ENCODE measurements around the gene RIPK3.
"Not testable (repeated sequence)": the region's sequence is repeated elsewhere in the genome, so short reads cannot be mapped to it uniquely, and the experiment has no call there.

RIPK3 gene

DNA sequence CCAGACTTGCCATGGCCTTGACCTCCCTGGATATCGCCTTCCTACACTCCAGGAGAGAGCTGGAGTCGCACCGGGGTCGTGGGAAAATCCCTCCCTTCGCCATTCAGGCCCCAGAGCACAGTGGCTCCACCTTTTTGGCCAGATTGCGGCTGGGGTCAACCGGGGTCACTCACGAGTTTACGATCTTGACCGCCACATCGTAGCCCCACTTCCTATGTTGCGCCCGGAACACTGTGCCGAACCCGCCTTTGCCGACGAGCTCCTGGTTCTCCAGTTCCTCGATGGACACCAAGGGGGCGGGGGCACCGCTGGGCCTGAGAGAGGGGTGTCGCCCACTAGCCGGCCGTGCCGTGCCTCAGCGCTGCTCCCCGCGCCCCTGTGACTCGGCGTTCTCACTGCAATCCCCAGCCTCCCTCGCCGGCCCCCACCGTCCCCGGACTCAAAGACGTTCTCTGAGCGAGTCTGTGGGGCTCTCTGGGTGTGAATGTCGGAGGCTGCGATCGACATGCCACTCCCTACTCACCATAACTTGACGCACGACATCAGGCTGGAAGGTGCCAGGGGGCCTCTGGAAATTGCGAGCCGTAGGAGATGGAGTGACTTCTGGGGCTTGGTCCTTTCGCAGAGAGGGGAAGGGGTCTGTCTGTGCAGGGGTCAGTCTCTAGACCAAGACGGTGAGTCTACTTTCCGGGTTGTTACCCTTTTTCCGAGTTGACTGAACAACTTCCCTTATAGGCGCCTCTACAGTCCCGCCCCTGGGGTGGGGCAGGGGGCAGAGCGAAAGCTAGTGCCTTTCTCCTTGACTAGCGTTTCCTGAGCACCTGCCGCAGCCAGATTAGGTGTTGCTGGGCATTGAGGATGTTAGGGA lies at the start of gene RIPK3:
Gene RIPK3 (minus strand): TSS at position 708 of the 868 bp plus-strand sequence. CDS start 165 bp downstream, at position 543.
- DNase-seq: peak; percentile 68

DNA sequence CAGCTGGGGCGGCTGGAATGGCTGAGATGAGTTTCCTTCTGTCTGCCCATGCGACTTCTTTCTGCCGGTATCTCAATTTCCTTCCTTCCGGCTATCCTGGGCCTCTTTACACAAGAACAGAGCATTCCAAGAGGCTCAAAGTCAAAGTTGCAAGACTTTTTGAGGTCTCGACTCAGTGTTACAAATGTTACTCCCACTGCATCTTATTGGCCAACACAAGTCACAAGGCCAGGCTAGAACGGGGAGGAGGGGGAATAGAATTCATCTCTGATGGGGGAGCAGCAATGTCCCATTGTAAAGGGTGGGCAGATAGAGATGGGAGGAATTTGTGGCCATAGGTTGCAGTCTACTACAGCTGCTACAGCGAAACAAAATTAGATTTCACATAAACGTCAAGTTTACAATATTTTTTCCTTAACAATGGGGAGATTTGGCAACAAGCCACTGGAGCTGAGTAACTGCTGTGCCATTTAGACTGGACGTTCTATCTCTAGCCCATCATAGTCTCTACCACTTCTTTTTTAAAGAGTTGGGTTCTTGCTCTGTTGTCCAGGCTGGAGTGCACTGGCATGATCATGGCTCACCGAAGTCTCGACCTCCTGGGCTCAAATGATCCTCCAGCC lies 49.5 kb upstream of the RIPK3 start:
- DNase-seq: no peak

DNA sequence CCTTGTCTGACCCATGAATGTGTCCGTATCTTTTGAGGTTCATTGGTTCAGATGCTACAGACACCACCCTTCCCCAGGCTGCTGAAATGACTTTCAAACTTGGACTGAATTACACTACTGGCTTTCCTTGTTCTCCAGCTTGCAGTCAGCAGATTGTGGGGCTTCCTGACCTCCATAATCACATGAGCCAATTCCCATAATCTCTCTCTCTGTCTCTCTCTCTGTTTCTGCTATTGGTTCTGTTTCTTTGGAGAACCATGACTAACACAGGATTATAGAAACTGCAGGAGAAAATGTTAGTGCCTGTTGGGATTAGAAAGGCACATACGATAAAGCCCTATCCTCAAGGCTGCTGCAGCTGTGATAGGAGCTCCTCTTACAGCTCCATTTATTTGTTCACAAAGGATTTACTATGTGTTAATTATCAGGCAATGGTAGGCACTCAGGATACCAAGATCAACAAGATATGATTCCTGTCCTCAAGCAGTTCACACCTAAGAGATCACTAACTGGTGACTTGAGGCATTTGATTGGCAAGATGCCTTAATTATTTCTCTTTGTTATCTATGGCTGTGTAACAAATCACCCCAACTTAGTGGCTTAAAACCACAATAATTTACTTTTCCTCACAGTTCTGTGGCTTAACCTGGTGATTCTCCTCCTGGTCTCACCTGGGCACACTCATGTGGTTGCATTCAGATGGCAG lies 48.8 kb upstream of the RIPK3 start:
- no peak for DNase-seq

DNA sequence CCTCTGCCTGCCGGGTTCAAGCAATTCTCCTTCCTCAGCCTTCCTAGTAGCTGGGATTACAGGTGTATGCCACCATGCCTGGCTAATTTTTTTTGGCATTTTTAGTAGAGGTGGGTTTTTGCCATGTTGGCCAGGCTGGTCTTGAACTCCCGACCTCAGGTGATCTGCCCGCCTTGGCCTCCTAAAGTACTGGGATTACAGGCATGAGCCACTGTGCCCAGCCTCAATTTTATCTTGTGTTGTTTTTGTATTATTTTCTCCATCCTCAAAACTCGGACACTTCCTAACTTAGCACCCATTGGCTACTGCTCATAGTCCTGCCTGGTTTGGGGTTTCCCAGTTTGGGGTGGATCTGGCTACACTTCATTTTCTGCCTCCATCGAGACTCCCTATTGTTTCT lies 47.8 kb upstream of the RIPK3 start:
- not testable (repeated sequence) for DNase-seq

DNA sequence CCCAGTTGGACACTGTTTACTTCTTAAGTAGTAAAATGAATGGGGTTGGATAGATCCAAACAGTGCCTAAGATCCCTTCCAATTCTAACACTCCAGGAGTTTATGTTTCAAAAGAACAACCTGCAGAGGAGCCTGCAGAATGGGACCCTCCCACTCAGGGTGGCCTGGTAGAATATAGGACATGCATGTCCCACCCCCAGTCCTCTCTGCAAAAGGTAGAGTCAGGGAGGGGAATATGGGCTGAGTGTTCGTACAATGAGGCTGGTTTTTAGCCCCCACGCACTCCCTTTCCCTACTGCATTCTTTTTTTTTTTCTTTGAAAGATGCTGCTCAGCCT lies 47.2 kb upstream of the RIPK3 start:
- DNase-seq: no peak

DNA sequence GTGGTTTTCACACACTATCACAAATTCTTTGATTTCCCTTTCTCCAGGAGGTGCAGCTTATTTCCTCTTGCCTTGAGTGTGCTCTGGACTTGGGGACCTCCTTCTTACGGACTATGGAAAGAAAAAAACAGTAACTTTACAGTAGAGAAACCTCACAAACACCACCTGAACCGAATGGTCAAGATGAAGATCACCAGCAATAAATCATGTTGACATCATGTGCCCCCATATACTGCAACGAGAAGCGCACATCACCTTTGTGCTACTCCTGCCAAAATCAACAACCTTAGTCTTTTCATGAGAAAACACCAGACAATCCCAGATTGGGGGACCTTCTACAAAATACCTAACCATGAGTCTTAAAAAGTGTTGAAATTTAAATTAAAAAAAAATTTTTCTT lies 45.7 kb upstream of the RIPK3 start:
- no peak for DNase-seq

DNA sequence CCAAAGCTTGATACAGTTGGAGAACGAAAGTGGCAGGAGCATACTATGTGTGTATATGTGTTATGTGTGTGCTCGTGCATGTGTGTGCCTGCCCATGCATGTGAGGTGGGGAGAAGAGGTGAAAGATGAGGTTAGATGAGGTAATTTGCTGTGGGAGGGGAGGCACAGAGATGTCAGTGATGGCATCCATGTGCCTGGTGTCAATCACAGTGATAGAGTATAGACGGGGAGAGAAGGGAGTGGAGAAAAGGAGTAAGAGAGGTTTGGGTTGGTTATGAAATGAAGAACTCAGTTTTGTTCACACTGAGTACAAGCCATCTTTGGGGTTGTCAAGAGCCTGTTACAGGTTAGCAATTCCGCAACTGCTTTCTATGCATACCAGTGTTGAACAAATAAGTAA lies 44.4 kb upstream of the RIPK3 start:
- DNase-seq: no peak

DNA sequence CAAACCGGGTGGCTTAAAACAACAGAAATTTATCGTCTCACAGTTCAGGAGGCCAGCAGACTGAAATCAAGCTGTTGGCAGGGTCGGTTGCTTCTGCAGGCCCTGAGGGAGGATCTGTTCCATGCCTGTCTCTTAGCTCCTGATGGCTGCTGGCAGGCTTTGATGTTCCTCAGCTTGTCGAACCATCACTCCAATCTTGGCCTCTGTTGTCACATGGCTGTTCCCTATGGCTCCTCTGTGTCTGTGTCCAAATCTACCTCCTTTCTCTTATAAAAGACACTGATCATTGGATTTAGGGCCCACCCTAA lies 42.2 kb upstream of the RIPK3 start:
- no peak for DNase-seq

DNA sequence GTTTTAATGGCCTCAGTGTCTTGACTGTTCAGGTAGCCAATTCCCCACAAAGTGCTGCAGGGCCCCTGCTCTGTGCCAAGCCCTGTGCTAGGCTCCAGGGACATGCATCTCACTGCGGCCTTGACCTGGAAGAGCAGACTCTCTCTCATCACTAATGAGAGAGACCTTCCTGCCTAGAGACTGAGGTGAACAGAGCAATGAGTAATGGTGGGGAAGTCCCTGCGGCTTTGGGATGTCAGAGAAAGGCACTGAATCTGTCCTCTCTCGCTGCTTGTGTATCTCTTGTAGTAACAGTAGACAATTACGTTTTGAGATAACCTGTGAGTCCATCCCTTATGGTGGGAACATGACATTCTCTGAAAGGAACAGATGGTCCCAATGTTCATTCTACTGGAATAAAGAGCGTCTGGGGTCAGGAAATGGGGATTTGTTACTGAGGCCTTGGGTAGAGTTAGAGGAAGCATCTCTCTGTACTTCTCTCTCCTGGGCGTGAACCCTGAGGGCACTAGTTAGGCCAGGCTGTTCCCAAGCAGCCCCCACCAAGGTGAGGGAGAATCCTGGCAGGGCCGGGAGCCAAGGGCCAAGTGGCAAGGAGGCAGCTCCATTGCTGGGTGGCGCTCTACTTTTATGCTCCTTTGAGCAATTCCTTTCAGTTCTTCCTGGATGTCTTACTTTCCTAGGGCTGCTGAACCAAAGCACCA lies 41.7 kb upstream of the RIPK3 start:
- DNase-seq: no peak

DNA sequence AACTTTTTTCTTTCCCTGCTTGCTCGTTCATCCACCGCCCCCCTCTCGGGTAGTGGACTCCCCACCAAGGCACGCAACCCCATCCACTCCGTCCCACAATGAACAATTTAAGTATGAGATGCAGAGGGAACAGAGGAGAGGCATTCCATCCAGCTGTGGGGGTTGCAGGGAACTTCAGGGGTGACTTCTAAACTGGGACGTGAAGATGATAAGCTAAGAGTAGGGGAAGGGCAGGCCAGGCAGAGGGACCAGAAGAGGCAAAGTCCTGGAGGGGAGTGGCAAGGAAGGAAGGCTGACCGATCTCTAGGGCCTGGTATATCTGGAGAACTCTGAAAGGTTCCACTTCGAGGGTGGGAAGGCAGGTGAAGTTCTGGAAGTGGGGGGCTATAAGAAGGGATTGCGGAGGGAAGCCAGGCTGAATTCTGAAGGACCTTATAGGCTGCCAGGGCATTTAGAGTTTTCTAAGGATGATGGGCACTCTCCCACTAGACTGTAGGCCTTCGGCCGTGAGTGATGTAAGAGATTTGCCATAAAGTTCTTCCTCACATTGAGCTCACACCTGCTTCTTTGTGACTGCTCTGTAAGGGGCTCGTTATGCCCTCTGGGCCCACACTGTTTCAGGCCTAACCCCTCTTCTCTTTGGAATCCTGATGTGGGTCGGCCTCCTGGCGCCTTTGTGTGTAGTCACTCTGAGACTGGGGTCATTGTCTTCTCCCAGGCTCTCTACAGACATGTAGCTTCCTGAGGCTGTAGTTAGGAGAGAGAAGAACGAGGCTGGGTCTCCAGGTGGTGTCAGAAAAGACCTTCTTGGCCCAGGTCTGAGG lies 40.3 kb upstream of the RIPK3 start:
- DNase-seq: no peak

DNA sequence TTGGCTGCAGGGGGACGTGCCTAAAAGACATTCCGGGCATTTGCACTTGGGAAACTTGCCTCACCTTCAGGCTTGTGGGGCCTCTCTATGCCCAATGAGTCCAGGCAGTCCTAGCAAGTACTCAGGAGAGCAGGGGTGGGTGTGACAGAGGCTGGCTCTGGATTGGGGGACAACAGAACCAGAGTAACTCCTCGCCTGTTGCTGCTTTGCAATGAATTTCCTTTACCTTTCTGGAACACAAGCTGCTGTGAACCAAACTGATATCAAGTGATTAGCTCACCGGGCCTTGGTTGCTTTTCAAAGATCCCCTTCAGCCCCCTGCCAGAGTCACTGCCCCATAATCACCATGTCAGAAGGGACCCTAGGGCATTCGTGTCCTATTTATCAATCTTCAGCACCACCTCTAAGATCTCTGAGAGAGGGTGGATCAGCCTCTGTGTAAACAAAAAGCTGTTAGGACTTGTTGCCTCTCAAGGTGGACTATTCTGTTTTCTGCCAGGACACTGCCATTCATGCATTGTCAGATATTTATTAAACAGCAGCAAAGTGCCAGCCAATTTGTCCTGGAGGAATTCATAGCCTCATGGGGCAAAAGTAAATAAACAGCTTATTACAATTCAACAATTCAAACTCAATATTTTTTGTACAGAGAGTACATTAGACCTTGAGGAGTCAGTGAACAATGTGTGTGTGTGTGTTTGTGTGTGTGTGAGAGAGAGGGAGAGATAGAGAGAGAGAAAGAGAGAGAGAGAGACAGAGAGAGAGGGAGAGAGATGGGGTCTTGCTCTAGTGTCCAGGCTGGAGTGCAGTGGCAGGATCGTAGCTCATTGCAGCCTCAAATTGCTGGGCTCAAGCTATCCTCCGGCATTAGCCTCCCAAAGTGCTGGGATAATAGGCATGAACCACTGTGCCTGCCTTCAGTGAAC lies 39.5 kb upstream of the RIPK3 start:
- DNase-seq: no peak

DNA sequence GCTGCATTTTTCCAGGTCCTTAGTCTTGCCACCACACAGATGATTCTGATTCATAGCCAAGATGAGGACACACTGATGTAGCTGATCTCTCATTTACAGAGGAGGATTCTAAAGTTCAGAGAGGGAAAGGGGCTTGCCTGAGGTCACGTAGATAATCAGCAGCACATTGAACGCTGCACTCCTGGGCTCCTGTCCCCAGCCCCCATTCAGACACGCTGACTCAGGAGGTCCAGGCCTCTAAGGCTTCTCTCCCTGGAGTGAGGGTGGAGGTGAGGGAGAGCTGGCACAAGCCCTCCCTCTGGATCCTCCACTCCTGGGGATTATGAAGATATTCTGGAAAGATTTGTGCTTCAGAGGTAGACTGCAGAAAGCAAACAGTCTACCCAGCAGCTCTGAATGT lies 38.5 kb upstream of the RIPK3 start:
- no peak for DNase-seq

DNA sequence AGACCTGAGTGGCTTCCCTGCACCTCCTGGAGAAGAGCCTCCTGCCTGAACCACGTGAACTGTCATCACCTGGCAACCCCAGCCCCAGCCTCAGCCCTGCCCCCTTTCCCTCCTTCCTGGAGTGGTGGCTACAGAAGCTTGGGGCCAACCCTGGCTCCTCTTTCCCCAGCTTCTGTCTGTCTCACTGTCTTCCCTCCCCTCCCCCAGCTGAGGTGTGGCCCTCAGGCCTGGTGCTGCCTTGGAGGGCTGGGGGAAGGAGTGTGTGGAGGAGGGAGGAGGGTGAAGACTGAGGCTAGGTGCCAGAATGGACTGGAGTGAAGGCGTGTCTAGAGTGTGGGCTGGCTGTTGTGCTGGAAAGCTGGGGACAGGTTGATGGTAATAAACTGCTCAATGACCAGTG lies 37.9 kb upstream of the RIPK3 start:
- no peak for DNase-seq

DNA sequence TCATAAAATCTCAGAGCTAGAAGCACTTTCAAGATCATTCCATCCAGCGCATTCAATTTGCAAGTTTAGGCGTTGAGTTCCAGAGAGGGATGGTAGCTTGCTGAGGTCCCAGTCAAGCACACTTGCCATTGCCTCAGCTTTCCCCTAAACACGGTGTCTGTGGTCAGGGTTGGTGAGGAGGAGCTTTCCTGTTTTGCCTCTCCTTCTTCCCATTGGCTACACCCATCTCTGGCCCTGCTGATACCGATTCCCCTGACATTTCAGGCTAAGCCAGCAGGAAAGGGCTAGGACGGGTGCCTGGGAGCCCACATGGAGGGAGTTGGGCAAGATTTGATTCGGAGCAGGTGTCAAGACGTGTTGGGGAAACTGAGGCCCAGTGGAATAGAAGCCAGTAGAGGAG lies 37.3 kb upstream of the RIPK3 start:
- no peak for DNase-seq

DNA sequence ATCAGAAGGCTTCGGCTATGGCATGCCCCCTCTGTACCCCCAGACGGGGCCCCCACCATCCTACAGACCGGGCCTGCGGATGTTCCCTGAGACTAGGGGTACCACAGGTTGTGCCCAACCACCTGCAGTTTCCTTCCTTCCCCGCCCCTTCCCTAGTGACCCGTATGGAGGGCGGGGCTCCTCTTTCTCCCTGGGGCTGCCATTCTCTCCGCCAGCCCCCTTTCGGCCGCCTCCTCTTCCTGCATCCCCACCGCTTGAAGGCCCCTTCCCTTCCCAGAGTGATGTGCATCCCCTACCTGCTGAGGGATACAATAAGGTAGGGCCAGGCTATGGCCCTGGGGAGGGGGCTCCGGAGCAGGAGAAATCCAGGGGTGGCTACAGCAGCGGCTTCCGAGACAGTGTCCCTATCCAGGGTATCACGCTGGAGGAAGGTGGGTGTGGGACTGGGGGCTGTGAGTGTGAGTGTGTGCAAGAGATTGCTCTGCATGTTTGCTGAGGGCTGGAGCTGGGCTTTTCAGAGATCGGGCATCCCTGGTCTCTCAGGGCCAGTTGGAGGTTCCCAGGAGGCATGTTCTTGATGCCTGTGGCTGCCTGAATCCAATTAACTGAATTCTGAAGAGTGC lies 36.8 kb upstream of the RIPK3 start:
- no peak for DNase-seq

DNA sequence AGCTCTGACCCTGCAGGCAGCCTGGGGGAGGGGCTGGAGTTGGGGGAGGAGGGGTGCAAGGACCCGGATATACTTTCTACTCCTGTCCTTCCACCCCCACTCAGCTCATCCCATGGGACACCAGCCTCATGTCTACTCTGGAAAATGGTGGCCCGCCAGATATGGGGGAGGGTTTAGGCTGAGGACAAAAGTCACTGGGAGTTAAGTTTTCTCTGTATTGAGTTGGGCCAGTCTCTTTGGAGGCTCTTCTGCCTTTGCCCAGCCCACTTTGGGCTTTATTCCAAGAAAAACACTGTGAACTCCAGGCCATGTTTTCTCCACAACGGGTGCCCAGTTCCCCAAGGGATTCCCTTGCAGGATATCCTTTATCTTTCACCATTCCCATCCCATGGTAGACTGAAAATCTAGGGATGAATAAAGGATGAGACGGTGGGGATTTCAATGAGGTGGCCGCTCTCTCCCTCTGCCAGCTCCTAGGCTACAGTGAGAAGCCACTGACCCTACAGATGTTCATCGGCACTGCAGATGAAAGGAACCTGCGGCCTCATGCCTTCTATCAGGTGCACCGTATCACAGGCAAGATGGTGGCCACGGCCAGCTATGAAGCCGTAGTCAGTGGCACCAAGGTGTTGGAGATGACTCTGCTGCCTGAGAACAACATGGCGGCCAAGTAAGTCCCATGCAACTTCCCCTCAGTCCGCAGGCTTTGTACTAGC lies 33.1 kb upstream of the RIPK3 start:
- no peak for DNase-seq

DNA sequence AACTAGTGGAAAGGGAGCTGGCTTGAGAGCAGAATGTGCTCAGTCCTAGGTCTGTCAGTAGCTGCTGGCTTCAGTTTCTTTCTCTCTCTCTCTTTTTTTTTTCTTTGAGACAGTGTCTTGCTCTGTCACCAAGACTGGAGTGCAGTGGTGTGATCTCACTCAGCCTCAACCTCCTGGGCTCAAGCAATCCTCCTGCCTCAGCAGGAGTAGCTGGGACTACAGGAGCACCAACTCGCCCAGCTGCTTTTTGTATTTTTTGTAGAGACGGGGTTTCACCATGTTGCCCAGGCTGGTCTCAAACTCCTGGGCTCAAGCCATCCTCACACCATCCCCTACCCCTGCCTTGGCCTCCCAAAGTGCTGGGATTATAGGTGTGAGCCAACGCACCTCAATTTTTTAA lies 31.8 kb upstream of the RIPK3 start:
- not testable (repeated sequence) for DNase-seq

DNA sequence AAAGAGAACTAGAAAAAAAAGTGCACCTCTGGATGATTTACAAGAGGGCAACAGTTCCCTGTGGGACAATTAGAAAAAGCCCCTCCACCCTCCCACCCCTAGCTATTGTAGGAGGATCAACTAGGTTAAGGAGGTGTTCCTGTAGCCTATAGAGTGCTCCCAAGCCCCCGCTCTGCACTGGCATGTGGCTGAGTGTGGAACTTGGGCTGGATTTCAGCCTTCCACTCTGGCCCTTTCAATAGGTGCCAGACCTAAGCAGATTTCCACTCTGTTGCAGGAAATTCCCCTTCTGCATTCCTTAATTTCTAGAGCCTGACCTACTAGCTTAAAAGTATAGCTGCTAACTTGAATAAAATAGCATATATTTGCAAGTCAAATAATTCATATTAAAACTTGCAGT lies 31.0 kb upstream of the RIPK3 start:
- no peak for DNase-seq

DNA sequence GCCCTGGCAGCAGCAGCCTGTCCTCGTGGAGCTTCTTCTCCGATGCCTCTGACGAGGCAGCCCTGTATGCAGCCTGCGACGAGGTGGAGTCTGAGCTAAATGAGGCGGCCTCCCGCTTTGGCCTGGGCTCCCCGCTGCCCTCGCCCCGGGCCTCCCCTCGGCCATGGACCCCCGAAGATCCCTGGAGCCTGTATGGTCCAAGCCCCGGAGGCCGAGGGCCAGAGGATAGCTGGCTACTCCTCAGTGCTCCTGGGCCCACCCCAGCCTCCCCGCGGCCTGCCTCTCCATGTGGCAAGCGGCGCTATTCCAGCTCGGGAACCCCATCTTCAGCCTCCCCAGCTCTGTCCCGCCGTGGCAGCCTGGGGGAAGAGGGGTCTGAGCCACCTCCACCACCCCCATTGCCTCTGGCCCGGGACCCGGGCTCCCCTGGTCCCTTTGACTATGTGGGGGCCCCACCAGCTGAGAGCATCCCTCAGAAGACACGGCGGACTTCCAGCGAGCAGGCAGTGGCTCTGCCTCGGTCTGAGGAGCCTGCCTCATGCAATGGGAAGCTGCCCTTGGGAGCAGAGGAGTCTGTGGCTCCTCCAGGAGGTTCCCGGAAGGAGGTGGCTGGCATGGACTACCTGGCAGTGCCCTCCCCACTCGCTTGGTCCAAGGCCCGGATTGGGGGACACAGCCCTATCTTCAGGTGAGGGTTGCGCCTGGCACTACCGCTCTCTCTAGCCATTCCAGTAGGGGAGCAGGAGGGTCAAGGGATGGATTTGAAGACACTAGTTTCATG lies 30.3 kb upstream of the RIPK3 start:
- no peak for DNase-seq

DNA sequence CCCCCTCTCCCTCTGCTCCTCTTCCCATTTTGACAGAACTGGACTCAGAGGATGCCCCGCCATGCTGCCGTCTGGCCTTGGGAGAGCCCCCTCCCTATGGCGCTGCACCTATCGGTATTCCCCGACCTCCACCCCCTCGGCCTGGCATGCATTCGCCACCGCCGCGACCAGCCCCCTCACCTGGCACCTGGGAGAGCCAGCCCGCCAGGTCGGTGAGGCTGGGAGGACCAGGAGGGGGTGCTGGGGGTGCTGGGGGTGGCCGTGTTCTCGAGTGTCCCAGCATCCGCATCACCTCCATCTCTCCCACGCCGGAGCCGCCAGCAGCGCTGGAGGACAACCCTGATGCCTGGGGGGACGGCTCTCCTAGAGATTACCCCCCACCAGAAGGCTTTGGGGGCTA lies 29.7 kb upstream of the RIPK3 start:
- no peak for DNase-seq
